Measurements from ENCODE around the gene SELENOO.

SELENOO gene

DNA sequence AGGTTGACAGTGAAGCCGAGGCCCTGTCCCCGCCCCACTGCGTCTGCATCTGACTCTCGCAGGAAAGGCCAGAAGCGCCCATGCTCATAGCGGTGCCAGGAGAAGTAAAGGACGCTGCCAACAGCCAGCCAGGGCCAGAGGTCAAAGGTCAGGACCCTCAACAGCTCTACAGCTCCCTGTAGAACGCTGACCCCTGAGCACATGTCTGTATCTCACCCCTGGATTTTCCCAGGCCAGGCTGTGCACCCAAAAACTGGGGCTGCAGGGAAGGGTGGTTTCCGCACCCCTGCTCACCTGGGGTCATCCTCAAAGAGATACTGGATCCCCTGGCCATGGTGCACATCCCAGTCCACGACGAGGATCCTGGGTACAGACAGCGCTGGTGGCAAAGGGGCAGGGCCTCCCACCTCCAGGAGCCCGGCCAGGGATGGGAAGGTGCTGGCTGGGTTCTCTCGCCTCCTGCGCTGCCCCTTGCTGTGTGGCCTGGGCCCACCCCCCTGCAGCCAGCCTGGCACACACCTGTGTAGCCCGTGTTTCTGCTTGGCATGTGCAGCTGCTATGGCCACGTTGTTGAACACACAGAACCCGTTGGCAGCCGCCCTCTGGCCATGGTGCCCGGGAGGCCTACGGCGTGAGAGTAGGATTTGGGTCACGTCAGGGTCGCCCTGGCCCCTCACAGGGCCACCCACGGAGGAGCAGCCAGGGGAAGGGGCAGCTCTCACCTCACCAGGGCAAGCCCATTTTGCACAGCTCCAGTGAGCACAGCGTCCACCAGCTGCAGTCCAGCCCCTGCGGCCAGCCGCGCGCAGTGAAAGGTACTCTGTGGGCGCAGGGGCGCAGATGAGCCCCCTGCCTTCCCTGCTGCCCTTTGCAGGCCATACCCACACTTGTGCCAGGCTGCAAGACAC, 48.8 kb downstream of the SELENOO start:
- in situ Hi-C loops (cut with MboI; ENCODE audit: low pct_unique_long_range_greater_than_20kb, low sequenced_read_pairs, unreplicated experiment): loop anchor here (10.0 kb wide), 1 partner anchor 245 kb away; no protein-coding TSS in a partner anchor
- no peak for DNase-seq (ENCODE audit: low spot score)
- TF ChIP-seq CTCF (IDR thresholded peaks at IDR 0.05; ENCODE audit: extremely low read depth, insufficient read depth, missing control alignments): no peak

DNA sequence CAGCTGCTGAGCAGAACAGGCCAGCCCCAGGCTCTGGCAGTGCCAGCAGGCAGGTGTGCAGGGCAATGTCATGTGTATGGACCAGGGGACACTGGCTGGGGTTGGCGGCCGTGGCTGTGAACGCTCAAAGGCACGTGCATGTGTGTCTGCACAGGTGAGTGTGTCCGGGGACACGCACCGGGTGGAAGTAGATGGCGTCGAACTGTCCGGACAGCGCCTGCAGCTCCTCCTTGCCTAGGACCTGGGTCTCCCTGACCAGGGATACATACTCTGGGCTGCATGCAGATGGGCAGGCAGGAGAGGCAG, 49.4 kb downstream of the SELENOO start:
- DNase-seq (ENCODE audit: low spot score): no peak
- TF ChIP-seq CTCF (IDR thresholded peaks at IDR 0.05; ENCODE audit: extremely low read depth, insufficient read depth, missing control alignments): no peak
- in situ Hi-C loops (cut with MboI; ENCODE audit: low pct_unique_long_range_greater_than_20kb, low sequenced_read_pairs, unreplicated experiment): loop anchor here (10.0 kb wide), 1 partner anchor 245 kb away; no protein-coding TSS in a partner anchor

DNA sequence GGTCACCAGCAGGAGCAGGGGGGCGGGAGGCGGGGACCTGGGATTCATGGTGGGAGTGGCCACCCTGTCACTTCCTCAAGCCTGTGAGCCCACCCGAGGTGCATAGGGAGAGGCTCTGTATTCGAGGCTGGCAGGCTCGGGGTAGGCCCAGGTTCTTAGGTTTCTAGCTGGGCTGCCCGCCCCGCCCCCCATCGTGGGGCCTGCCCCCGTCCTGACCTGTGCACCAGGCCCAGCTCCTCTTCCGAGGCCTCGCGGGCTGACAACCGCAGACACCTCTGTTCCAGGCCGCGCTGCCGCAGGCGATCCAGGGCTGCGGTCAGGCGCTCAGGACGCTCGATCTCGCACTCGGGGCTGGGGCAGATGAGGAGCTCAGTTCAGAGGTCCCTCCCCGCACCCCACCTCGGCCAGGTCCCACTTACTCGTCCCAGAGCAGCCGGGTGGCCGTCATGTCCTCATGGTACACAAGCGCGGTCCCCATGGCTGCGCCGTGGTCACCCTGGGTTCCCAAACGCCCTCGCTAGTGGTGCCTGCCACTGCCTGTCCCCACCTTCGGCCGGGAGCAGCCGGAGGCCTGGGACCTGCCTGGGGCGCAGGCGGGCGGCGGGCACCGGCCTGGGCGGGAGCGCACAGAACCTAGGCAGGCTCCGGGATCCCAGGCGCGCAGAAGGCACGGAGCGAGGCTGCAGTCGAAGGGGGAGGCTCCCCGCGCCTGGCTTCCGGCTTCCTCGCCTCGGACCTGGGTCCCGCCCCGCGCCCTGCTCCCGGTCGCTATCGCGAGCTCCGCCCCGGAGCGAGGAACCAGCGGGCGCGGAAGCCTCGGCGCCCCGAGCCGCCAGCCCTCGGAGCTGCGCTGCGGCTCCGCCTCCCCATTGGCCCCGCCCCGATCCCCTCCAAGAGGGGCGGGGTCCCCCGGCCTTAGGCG, 50.0 kb downstream of the SELENOO start, which contains the start of gene HDAC10:
TSS of gene HDAC10 (minus strand) at position 711 of the 922 bp plus-strand sequence. CDS start at position 478, 233 bp downstream.
- in situ Hi-C loops (cut with MboI; ENCODE audit: low pct_unique_long_range_greater_than_20kb, low sequenced_read_pairs, unreplicated experiment): loop anchor here (10.0 kb wide), 1 partner anchor 244 kb away; no protein-coding TSS in a partner anchor
- TF ChIP-seq CTCF (IDR thresholded peaks at IDR 0.05; ENCODE audit: extremely low read depth, insufficient read depth, missing control alignments): no peak
- peak; percentile 96 for DNase-seq (ENCODE audit: low spot score)

GRCh38 chr22:50251477-50252081, 50.8 kb downstream of the SELENOO start:
- TF ChIP-seq CTCF (IDR thresholded peaks at IDR 0.05; ENCODE audit: extremely low read depth, insufficient read depth, missing control alignments): no peak
- in situ Hi-C loops (cut with MboI; ENCODE audit: low pct_unique_long_range_greater_than_20kb, low sequenced_read_pairs, unreplicated experiment): loop anchor here (10.0 kb wide), 1 partner anchor 243 kb away; no protein-coding TSS in a partner anchor
- DNase-seq (ENCODE audit: low spot score): no peak

DNA sequence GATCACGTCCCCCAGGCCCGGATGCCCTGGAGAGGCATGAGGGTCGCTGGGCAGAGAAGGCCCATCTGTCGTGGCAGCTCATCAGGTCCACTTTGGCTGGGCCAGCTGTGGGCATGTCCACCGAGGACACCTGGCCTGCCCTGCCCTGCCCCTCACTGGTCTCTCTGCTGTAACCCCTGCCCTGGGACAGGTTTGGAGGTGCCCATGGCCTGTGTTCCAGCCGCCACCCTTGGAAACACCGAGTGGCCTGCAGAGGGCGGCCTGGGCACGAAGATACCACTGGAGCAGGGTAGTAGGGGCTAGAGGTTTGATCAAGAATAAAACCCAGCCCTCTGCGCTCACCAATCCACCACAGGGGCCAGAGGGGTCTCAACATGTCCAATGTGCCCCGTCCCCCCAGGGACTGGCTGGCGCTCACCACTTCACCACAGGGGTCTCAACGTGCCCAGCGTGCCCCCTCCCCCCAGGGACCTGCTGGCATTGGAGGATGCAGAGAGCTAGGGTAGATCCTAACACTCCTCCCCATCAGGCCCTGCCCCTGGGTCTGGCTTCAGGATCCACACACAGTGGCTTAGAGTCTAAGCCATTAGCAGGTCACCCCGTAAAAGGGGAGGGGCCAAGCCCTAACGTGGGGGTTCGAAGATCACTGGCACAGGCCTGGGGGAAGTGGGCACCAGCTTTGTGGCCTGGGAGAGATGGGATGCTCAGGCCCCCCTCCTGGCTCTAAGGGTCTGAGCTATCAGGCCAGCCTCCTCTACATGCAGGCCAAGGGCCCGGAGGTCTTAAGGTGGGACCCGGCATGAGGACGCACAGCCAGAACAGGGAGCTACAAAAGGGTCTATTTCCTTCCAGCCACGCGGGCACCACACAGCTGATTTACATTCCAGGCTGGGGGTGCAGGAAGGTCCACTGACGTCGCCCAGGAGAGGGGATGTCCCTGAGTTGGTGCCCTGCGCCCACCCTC, 51.6 kb downstream of the SELENOO start:
- peak; percentile 90 for TF ChIP-seq CTCF (IDR thresholded peaks at IDR 0.05; ENCODE audit: extremely low read depth, insufficient read depth, missing control alignments)
- peak; percentile 81 for DNase-seq (ENCODE audit: low spot score)
- in situ Hi-C loops (cut with MboI; ENCODE audit: low pct_unique_long_range_greater_than_20kb, low sequenced_read_pairs, unreplicated experiment): loop anchor here (10.0 kb wide), 1 partner anchor 242 kb away; no protein-coding TSS in a partner anchor

Data from GM13977 (cell line).